Measurements from ENCODE around the gene TPPP.

Gene TPPP

GRCh38 chr5:644509-644908 lies 48.6 kb downstream of the TPPP start:
- no peak for TF ChIP-seq CTCF (IDR thresholded peaks at IDR 0.05; ENCODE audit: low read depth, low read length)
- no peaks in the 10 kb centered on the region for H3K4me1 ChIP-seq
- H3K36me3 ChIP-seq = peaks cover 54% of the 10 kb centered on the region
- H3K27me3 ChIP-seq = no peaks in the 10 kb centered on the region
- H3K9me3 ChIP-seq = no peaks in the 10 kb centered on the region
- no peak for DNase-seq
- H3K4me3 ChIP-seq (ENCODE audit: low read depth, low read length) = no peak overlapping the region

GRCh38 chr5:643811-644271 lies 49.3 kb downstream of the TPPP start:
- Histone ChIP-seq H3K36me3 (peaks cover 61% of the 10 kb centered on the region), H3K27me3 (no peaks in the 10 kb centered on the region), H3K4me1 (no peaks in the 10 kb centered on the region), H3K9me3 (no peaks in the 10 kb centered on the region), H3K4me3 (ENCODE audit: low read depth, low read length) (no peak overlapping the region)
- DNase-seq = no peak
- no peak for TF ChIP-seq CTCF (IDR thresholded peaks at IDR 0.05; ENCODE audit: low read depth, low read length)

- Histone ChIP-seq H3K4me3 (ENCODE audit: low read depth, low read length) (no peak overlapping the region), H3K27me3 (no peaks in the 10 kb centered on the region), H3K36me3 (peaks cover 61% of the 10 kb centered on the region), H3K9me3 (no peaks in the 10 kb centered on the region), H3K4me1 (no peaks in the 10 kb centered on the region)
- no peak for DNase-seq
- TF ChIP-seq CTCF (IDR thresholded peaks at IDR 0.05; ENCODE audit: low read depth, low read length) = no peak
Observed at GRCh38 chr5:643351-643801, 49.8 kb downstream of the TPPP start.

- Histone ChIP-seq H3K36me3 (peaks cover 62% of the 10 kb centered on the region), H3K4me3 (ENCODE audit: low read depth, low read length) (no peak overlapping the region), H3K9me3 (no peaks in the 10 kb centered on the region), H3K4me1 (no peaks in the 10 kb centered on the region), H3K27me3 (no peaks in the 10 kb centered on the region)
- no peak for DNase-seq
- no peak for TF ChIP-seq CTCF (IDR thresholded peaks at IDR 0.05; ENCODE audit: low read depth, low read length)
Observed at GRCh38 chr5:642481-642880, 50.7 kb downstream of the TPPP start.

GRCh38 chr5:641331-641765 lies 51.8 kb downstream of the TPPP start:
- DNase-seq = no peak
- Histone ChIP-seq H3K9me3 (no peaks in the 10 kb centered on the region), H3K27me3 (no peaks in the 10 kb centered on the region), H3K4me3 (ENCODE audit: low read depth, low read length) (no peak overlapping the region), H3K4me1 (no peaks in the 10 kb centered on the region), H3K36me3 (peaks cover 52% of the 10 kb centered on the region)
- TF ChIP-seq CTCF (IDR thresholded peaks at IDR 0.05; ENCODE audit: low read depth, low read length) = no peak

GRCh38 chr5:640461-641330 lies 52.5 kb downstream of the TPPP start:
- Histone ChIP-seq H3K36me3 (peaks cover 54% of the 10 kb centered on the region), H3K9me3 (no peaks in the 10 kb centered on the region), H3K4me3 (ENCODE audit: low read depth, low read length) (no peak overlapping the region), H3K4me1 (no peaks in the 10 kb centered on the region), H3K27me3 (no peaks in the 10 kb centered on the region)
- DNase-seq = no peak
- TF ChIP-seq CTCF (IDR thresholded peaks at IDR 0.05; ENCODE audit: low read depth, low read length) = no peak

Data from BE2C (cell line).